Measurements from ENCODE around the gene ACTMAP. TPM values are rescaled to one million over a fixed set of nuclear protein-coding genes. Genes with fewer than 3 reads are reported as not detected.

Gene ACTMAP
- total and polyA plus RNA-seq, 9 of the 15 experiments (the other 6 are each of a cell fraction or from before 2014, with no cell fraction given) = 1.7 to 16.6 (median 4.9) TPM

DNA sequence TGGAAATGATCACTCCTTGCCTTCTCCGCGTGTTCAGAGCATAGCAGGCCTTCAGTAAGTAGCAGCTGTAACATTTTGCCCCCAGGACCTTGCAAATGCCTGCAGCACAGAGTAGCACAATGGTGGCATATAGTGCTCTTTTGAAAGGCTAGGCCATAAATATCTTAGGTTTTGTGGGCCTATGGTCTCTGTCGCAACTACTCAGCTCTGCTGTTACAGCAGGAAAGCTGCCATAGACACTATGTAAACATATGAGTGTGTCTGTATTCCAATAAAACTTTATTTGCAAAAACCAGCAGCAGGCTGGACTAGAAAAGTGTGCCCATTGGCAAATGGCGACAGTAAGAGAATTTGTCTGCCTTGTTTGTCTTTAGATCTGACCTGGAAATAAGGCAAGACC lies 24.0 kb downstream of the ACTMAP start:
- intact Hi-C loops (cut with micrococcal nuclease) = no loop called here
- Histone ChIP-seq H3K4me3 (no peak overlapping the region), H2AFZ (ENCODE audit: low read depth, low read length) (no peak overlapping the region), H3K27me3 (ENCODE audit: control insufficient read depth in 2 of 2, insufficient read depth in 2 of 2, low read length in 2 of 2) (no peaks in the 10 kb centered on the region), H3K4me1 (replicated peaks in 1 of 2; ENCODE audit: control insufficient read depth in 2 of 2, insufficient read depth in 2 of 2, low read length in 2 of 2) (no peaks in the 10 kb centered on the region; a peak in 1 of 5 replicates), H3K9me3 (replicated peaks; ENCODE audit: control insufficient read depth, insufficient read depth, low read depth, low read length) (no peaks in the 10 kb centered on the region), H3K36me3 (ENCODE audit: control insufficient read depth, insufficient read depth, low read length) (peaks cover 48% of the 10 kb centered on the region), H3K9ac (ENCODE audit: insufficient read depth in 1 of 2, low read depth in 2 of 2, low read length in 2 of 2) (no peak overlapping the region), H3K79me2 (ENCODE audit: control insufficient read depth, insufficient read depth, low read length) (peaks cover 10% of the 10 kb centered on the region; the same call in 2 of the 3 replicates), H4K20me1 (replicated peaks; ENCODE audit: control insufficient read depth, insufficient read depth, low read length) (no peaks in the 10 kb centered on the region), H3K27ac (ENCODE audit: extremely low read depth, low read depth, low read length) (no peak overlapping the region), H3K9me1 (ENCODE audit: control insufficient read depth, insufficient read depth, low read length) (peaks cover 4% of the 10 kb centered on the region), H3K4me2 (ENCODE audit: insufficient read depth, low read length) (no peak overlapping the region)
- ATAC-seq (no peak), DNase-seq (ENCODE audit: extremely low read depth in 1 of 4, low spot score in 3 of 4) (no peak), FAIRE-seq (no peak)
- ChIA-PET POLR2A (no interaction called here), CTCF (ENCODE audit: low intra/inter-chr PET ratio) (no interaction called here)
- WGBS (ENCODE audit: insufficient coverage, low coverage, missing lambda C conversion rate) = 94% methylated on average over 4 of the region's 4 CpGs
- TF ChIP-seq ZBTB40 (IDR thresholded peaks at IDR 0.05) (peak; percentile 80), ZBTB40 (CRISPR knock-in tag; IDR thresholded peaks at IDR 0.05) (peak; percentile 62; the same call in 1 of the 2 replicates), PTTG1 (tag; IDR thresholded peaks at IDR 0.05; ENCODE audit: low read depth) (no peak), XRCC3 (IDR thresholded peaks at IDR 0.05) (no peak), HMG20B (CRISPR knock-in tag; IDR thresholded peaks at IDR 0.05) (no peak)
- BruUV-seq (replicated peaks) = no TSS peak
- in situ Hi-C loops (cut with MboI) = no loop called here

All from K562 (cell line).